Medulla oblongata (tissue), 1 donor: Measurements from ENCODE around the gene INHA.

ENCODE experiments used
- DNase-seq: peaks from one replicate; pipeline ENCODE4 v3.0.0-alpha.2; 2015; ENCODE audit errors: extremely low spot score

INHA gene

DNA sequence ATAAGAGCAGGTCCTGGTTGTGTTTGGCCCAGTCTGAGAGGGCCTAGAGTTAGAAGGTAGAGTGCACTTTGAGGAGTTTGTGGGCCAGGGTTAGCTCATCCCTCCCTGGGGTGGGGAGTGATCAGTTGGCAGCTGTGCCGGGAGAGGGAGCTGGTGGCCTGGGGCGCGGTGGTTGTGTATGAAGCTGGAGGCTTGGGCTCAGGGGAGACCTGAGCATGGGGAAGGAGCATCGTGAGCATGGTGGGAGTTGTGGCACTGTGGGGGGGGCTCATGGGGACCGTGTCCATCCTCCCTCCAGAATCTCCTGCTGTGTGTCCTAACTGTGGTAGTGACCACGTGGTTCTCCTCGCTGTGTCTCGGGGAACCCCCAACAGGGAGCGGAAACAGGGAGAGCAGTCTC, 39.2 kb downstream of the INHA start:
- DNase-seq, result no peak

DNA sequence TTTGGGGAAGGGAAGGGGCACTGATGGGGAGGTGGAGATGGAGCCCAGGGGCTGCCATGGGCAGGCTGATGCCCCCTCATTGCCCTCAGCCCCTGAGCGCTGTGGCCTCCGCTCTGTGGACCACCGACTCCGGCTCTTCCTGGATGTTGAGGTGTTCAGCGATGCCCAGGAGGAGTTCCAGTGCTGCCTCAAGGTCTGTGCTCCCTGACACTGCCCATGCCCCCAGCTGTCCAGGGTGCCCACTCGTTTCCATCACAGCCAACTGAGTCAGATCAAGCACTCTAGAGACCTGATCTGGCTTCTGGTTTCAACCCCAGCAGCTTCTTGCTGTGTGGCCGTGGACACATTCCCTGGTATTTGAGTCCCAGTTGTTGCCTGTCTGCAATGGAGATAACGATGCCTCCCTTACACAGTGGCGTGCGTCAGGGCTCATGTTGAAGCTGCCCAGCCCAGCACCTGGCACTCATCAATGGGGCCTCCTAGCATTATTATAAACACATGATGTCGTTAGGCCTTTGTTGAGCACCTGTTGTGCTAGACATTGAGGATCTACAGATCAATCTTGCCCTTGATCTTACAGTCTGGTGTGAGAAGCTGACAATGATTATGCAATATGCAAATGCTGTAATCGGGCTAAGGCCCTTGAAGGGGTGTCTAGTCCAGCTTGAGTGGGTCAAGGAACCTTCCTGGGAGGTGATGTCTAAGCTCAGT, 39.9 kb downstream of the INHA start:
- no peak for DNase-seq

DNA sequence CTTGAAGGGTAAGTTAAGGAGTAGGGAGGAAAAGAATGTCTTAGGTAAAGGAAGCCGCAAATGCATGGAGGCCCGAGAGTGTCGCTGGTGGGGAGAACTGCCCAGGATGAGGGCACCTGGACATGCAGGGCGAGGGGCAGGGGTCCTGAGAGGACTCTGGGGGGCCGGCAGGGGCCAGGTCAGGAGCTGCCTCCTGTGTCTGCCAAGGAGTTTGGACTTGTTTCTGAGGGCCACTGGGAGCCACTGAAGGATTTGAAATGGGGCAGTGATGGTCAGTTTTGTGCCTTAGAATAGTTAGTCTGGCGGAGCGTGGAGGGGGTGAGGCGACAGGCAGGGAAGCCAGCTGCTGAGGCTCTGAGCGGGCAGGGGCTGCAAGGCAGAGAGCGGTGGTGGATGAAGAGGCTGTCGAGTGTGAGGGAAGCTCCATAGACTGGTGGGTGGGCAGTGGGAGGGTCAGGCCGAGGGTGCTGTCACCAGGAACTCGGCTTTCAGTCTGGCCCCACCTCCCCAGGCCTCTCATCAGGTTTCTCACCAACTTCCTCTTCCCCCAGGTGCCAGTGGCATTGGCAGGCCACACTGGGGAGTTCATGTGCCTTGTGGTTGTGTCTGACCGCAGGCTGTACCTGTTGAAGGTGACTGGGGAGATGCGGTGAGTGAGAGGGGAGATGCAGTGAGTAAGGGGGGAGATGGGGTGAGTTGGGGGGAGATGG, 40.6 kb downstream of the INHA start:
- no peak for DNase-seq

DNA sequence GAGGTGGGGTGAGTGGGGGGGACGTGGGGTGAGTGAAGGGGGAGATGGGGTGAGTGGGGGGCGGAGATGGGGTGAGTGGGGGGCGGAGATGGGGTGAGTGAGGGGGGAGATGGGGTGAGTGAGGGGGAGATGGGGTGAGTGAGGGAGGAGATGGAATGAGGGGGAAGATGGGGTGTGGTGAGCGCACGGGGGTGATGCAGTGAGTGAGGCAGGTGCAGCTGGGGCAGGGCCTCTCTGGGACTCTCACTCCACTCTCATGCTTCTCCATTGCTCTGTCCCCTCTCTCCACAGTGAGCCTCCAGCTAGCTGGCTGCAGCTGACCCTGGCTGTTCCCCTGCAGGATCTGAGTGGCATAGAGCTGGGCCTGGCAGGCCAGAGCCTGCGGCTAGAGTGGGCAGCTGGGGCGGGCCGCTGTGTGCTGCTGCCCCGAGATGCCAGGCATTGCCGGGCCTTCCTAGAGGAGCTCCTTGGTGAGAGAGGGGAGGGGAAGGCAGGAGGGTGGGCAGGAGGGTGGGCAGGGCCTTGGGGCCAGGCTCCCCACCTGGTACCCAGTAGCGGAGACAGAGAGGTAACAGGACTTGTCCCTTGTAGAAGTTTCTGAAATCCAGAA, 41.5 kb downstream of the INHA start:
- no peak for DNase-seq

DNA sequence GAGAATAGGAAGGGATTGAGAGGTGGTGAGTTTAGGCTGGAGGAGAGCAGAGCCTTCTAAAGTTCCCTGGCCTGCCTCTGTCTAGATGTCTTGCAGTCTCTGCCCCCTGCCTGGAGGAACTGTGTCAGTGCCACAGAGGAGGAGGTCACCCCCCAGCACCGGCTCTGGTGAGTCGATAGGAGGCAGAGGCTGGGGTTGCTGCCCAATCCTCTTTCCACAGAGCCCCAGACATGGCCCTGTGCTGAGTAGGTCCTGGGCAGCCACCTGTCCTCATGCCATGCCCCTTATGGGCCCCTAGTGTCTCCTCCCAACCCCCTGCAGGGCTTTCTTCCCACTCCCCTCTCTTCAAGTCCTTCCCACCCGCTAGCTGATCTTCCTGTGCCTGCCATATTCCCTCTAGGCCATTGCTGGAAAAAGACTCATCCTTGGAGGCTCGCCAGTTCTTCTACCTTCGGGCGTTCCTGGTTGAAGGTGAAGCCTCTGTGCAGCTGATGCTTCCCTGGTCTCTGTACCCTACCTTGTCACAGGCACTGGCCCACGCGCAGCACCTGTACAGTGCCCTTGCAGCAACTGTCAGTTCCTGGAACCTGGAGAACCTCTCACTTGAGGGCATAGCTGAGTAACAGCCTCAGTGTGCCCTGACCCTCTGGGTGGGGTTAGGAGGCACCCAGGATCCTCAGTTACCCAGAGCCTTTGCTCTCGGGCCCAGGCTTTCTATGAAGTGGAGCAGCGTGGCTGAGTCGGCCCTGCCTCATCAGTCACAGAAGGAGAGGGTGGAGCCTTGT, 42.2 kb downstream of the INHA start:
- DNase-seq, result no peak

DNA sequence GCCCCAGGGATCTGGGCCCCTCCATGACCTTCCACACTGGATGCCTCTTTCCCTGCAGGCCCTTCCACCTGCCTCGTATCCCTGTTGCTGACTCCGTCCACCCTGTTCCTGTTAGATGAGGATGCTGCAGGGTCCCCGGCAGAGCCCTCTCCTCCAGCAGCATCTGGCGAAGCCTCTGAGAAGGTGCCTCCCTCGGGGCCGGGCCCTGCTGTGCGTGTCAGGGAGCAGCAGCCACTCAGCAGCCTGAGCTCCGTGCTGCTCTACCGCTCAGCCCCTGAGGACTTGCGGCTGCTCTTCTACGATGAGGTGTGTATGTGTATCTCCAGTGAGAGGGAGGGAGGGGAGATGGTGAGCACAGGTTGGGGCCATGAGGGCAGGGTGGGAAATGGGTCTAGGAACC, 42.9 kb downstream of the INHA start:
- no peak for DNase-seq

DNA sequence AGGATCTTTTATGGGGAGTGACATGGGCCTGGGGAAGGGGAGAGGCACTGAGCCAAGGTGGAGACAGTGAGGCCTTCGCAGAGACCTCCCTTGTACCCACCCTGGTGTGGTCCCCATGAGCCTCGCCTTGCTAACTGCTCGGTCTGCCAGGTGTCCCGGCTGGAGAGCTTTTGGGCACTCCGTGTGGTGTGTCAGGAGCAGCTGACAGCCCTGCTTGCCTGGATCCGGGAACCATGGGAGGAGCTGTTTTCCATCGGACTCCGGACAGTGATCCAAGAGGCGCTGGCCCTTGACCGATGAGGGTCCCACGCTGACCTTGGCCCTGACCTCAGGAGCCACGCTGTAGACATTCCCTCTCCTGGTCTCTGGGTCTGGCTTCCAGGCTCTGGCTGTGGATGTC, 43.8 kb downstream of the INHA start:
- DNase-seq, result no peak

DNA sequence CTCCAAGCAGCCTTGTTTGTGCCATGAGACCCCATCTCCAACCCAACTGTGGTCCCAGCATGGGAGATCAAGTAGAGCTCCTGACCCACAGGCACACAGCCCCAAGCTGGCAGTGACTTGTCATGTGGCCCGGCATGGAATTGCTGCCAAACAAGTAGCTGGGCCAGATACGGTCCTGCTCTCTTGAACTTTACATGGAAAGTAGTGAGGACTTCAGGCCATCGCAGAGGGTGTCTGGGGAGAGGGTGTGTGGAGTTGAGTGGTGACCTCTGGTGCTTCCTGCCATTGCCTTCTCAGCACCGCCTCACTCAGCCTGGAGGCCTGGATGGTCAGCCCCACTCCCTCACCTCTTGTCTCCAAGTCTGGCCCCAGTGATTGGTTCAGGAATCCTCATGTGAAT, 44.4 kb downstream of the INHA start:
- no peak for DNase-seq

DNA sequence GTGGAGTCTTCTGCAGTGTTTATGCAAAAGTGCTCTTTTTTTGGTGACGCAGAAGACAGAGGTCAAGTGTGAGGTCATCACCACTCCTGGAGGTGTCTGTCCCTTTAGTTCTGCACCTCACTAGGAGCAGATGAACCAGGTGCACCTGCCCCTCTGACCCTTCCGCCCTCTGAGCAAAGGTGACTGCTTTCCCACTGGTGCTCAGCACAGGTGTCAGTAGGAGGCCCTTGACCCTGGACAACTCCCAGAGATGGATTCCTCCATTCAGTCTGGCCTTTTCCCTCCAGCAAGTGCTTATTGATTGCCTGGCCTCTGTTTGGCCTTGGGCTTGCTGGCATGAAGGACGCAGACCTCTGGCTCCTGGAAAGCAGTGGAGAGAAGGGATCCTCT, 46.6 kb downstream of the INHA start:
- DNase-seq, result no peak

DNA sequence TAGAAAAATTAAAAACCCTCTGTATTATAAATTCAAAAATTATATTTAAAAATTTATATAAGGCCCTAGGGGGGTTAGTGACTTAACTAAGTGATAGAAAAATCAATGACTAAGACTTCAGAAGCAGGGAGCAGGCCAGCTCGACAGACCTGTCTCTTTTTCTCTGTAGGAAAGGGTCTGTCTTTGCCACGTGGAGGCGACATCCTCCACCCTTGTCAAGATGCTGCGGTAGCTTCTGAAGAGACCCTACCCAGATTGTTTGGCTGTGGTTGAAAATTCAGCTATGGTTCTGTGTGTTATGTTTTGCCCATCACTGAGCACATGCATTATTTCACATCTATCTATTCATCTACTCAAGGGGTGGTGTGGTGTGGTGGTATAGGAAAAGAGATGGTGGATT, 47.1 kb downstream of the INHA start:
- DNase-seq, result no peak

DNA sequence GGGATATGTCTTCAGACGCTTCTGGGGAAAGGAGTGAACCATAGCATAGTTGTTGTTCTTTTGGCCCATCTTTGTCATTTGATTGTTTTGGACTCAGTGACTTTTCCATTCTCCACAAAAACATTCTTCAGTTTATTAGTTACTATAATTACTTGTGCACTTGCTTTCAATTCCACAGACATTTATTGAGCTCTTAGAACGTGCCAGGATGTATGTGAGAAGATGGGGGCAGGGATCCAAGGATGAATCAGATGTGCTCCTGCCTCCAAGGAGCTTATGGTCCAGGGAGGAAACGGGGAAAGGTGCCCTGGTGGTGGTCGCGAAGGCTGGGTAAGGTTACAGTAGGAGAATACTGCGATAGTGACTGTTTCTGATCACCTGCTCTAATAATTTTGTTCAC, 48.4 kb downstream of the INHA start:
- DNase-seq, result no peak

DNA sequence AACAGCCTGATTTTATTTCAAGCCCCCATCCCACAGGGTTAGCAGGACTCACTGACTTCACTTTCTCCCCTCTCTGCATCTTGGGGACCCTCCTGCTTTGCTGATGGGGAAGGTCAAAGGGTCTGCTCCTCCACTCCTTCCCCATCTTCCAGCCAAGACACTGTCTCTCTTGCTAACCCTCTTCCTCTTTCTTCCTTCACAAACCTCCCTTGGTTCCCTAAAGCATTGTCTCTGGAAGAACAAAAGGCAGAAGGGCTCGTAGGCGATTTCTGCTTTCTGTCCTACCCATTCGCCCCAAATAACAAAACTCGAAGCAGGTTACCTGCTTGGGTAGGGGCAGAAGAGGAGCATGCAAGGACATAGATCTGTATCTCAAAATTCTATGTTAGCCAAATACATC, 49.8 kb downstream of the INHA start:
- no peak for DNase-seq

DNA sequence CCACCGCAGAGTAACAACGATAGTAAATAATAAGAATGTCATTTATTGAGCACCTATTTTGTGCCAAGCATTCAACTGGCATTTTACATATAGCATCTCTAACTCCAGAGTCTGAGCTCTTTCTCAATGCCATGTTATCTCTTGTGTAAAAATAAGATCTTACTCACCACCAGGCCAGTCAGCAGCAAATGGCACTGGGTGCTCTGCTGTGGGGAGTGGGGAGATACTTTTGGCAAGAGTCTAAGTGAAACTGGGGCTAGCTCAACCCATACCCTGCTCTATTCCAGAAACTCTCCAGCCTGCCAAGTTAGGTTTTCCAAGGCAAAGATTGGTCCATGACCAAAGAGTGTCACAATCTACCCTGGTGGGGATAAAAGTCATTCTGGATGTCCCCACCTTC, 50.4 kb downstream of the INHA start:
- no peak for DNase-seq

DNA sequence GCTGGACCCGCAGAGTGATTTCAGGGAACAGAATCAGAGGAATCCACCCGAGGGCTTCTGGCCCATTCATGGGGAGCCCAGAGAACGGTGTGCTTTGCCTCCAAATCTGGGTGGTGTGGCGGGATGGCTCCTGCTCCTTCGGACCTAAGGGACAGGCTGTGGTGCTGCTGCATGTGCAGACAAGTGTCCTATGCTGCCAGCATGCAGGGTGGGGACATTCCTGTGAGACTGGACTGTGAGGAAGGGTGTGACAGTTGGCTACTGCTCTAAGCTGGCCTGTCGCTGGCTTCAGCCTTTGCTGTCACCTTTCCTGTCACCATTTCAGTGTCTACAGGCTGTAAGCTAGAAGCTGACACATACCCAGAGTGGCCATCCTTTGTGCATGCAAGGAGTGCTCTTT, 52.5 kb downstream of the INHA start:
- no peak for DNase-seq

DNA sequence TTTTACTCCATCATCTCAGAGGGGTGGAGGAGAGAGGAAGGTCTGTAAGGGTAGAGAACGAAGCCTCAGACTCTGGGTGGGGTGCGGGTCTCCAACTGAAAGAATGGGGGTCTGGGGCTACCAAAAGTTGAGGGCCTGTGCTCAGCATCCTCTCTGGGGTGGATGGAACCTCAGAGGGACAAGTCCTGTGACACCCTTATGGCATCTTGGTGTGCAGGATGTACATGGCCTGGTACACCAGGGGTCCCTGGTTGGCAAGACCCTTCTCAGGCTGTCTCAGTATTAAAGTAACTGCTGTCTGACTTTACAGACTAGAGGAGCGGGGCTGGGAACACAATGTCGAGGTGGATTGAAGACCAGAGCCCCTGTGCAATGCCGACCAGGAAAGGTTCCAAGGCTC, 53.1 kb downstream of the INHA start:
- DNase-seq, result no peak
